Activated T-cell treated with anti-CD3 and anti-CD28 coated beads for 1 hour (primary cell): ENCODE data around the gene CSRNP3.
"Not testable (repeated sequence)": the region's sequence is repeated elsewhere in the genome, so short reads cannot be mapped to it uniquely, and the experiment has no call there.

Source experiments
- DNase-seq: peaks from one replicate; pipeline ENCODE4 v3.0.0-alpha.2; 2020; ENCODE audit warnings: low read depth

Gene CSRNP3

GRCh38 chr2:165547900-165548299 lies 78.4 kb downstream of the CSRNP3 start:
- DNase-seq: no peak

DNA sequence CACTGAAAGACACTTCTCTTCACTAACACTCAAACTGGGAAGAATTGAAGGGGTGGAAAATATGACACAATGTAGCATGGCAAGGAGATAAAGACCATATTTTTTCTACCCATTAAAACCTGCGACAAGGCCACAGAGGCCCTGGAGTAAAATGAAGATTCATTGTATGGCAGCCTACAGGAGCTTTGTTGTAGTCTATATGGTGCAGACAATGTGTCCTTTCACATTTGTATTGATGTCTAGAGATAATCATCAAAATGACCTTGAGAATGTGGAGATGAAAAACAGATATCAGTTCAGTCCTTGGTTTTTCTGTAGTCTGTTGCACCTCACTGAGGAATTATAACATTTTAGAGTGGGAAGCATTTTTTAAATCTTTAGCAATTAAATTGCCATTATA lies 80.1 kb downstream of the CSRNP3 start:
- DNase-seq: no peak

GRCh38 chr2:165558832-165559231 lies 89.3 kb downstream of the CSRNP3 start:
- DNase-seq: no peak

DNA sequence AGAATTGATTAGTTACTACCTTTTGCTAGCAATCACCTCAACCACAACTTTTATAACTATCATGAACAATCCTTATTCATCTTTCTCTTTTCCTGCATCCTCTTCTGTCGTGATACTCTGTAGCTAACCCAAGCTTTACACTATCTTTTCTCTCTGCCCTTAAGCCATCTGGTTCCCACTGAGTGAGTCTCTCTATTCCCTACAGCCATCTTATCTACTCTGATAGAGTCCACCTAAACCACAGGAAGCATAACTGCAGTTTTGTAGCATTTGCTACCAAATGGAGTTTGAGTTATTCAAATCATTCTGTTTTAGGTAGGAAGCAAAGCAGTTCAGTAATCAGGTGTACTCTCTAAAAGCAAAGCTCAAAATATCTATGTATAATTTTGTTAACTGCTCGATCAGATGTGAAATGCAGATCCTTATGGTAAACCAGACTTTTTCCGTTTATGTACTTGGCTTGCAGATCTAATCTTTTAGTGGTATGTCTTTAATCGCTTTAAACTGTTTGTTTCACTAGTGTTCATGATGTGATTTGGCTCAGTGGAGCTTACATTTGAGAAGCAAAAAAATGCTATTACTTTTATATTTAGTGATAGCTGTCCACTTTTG lies 91.0 kb downstream of the CSRNP3 start:
- no peak for DNase-seq

DNA sequence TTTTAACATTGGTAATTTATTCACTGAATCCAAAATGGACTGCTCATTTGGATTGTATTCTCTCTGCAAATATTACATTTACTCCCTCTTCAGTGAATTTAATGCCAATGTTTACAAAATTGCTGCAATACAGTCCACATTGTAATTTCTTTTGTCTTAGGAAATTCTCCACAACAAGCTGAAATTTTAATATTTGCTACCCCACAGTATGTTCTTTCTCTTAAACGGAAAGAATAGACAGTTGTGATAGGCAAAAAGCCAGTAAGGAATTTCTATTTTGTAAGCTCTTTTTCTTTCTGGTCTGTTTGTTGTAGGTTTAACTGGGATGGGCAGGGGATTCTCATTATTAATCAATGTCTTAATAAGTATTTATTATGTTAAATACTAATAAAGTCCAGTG lies 92.0 kb downstream of the CSRNP3 start:
- no peak for DNase-seq

DNA sequence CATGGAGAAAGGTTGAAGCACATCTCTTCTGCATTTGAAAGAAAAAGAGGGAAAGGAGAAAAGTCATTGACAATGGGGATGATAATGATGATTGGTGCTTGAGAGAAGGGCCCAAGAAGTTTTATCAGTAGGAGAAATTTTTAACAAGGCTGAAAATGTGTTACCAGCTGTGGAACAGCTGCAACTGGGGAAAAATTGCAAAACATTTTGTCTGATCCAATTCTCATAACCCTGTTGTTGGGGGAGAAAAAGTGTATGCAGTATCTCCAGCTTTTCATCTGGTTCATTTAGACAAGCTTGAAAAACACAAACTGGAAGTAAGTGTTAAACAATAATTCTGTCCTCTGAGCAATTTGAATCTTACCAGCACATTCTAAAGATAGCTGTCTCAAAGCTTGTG lies 92.7 kb downstream of the CSRNP3 start:
- DNase-seq: no peak

DNA sequence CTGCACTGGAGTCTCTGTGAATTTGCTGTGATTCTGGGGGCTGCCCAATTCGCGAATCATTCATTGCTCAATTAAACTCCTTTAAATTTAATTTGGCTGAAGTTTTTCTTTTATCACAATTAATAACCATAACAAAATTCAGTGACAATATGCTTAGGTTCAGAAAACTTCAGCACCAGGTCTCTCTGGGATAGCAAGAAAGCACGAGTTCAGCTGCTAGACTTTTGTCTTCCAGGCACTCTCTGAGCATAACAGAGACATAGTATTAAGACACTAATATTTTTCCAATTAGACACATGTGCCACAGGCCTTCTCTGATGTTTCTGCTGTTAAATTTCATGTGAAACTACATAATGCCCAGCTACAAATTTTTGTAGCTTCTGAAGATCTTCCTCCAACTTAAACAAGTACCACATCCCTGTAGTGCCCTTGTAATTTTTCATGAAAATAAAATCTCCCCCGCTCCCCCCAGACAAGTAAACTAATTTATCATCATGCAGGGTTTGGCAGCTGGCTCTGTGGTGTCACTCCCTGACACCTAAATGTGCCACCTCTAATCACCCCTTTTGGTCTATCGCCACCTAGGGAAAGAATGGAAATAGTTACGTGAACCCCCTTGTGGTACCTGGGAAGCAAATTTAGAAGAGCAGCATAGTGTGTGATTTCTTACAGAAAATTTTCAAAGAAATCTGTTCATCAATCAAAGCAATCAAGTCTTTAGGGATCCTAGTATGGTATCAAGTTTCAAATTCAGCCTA lies 94.1 kb downstream of the CSRNP3 start:
- DNase-seq: no peak

DNA sequence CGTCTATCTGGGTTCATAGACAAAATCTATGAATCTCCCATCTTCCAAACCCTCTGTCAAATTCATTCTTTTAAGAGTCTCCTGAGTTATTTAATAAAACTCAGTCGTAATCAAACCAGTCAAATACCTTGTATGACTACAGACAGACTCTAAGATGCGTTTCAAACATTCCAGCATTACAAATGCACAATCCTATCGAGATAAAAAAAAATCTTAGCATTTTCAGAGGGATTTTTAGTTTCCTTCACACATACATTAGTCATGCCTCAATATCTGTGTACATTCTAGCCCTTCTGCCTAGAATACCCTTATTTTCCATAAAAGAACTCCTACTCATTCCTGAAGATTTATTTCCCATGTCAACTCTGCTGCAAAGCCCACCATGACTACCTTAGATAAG lies 96.5 kb downstream of the CSRNP3 start:
- no peak for DNase-seq

- no peak for DNase-seq
These were observed 97.8 kb downstream of the CSRNP3 start for GRCh38 chr2:165567273-165567672.

- no peak for DNase-seq
These were observed 98.9 kb downstream of the CSRNP3 start for GRCh38 chr2:165568361-165568760.

DNA sequence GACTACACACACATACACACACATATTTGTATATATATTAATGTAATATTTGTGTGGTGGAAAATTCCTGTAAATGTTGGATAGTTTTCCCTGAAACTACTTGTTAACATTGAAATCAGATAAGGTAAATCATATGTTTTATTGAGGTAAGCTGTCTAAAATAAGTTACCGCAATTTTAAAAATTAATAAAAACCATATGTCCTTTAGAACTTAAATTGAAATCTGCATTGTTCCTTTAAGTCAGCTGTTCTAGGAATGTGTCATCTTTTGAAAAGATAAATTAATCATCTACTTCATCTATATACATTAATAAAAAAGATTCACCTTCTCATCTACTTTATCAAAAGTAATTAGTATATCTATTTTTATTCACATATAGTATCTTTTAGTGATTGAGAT lies 102.0 kb downstream of the CSRNP3 start:
- DNase-seq: no peak

- DNase-seq: no peak
These were observed 102.7 kb downstream of the CSRNP3 start for GRCh38 chr2:165572151-165572550.

GRCh38 chr2:165573534-165574461 lies 104.3 kb downstream of the CSRNP3 start:
- DNase-seq: no peak

DNA sequence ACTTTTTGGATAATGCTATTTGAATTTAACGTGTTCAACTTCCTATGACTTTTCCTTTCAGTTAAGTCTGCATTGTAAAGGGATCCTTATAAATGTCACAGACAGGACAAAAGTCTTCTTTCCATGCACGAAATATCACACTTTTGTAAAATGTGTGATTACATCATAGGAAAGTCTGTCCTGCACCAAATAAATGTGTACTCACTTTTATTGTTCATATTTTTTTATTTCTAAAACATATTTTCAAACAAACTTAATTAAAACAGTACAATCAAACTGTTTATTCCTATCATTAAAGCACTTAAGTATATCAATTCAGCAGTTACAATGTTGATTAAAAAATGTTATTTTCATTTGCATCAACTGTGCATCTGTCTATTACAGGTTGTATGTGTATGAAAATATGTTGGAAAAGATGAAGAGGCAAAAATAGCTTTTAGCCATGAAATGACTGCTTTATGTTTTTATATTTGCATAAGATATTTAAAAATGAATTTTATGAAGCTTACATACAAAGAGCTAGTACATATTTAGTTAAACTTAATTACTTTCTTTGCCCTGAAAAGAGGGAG lies 105.6 kb downstream of the CSRNP3 start:
- no peak for DNase-seq

DNA sequence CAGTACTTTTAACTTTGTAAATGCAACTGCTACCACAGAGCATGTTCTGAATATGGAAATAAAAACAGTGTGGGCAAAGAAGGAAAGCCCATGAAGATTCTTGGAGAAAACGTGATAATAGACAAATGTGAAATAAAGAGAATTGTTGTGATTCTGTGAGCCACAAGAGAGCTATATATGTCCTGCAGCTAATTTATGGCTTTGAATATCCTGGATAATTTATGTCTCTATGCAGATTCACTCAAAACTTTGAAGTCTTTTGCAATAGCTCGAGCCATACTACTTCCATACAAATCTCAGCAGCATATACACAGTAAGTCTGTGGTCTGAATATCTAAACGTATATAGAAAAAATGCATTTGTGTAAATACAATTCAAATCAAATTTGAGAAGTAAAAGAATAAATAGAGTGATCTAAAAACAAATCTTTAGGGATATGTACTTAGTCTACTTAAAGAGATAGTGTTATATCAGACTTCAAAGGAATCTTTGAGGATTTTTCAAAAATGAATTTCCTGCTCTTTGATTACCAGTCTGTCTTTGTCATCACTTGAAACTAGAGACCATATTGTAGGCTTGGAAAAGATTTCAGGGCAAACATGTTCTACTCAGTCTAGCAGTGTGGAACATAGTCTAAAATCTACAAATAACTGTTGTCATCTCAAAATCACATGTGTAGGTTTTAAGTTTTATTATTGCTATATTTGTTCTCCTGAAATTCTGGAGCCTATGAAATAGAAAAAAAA lies 107.1 kb downstream of the CSRNP3 start:
- no peak for DNase-seq

DNA sequence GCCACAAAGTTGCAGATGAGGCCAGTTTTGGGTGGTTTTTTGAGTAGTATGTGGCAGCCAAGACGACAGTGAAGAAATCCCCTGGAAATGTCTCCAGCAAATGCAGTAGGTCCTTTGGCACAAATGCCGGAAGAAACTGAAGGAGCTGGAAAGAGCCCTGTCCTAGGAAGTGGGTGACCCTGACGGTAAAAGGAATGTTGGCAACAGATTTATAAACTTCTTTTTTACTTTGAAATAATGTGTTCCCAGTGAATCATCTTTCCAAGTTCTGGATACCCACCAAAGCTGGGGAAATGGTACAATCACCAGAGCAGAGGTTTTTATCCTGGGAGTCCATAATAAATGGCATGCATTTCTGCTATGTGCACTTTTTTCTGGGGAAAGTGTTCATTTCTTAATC lies 112.9 kb downstream of the CSRNP3 start:
- DNase-seq: no peak

- no peak for DNase-seq
These were observed 113.5 kb downstream of the CSRNP3 start for GRCh38 chr2:165582863-165583506.

DNA sequence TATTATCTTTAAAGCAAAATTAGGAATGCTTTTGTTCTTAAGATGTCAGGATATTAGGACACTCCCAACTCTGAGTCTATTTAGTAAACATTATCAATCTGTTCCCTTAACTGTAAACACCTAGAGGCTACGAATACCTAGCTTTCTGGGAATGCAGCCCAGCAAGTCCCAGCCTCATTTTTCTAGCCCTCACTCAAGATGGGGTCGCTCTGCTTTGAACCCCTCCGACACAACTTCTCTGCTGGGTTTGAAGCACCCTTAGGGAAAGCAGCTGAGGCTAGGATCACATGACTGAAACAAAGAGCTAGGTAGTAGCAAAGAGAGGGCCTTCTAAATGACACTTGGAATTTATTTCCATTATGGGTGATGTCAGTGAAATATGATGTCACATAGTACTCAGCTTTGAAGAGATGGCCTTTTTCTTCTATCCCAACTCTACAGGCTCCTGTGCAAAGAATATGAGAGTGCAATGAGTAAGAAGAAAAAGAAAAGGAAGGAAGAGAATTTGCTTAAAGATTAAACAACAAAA lies 114.7 kb downstream of the CSRNP3 start:
- no peak for DNase-seq

- no peak for DNase-seq
These were observed 116.5 kb downstream of the CSRNP3 start for GRCh38 chr2:165586019-165586418.

DNA sequence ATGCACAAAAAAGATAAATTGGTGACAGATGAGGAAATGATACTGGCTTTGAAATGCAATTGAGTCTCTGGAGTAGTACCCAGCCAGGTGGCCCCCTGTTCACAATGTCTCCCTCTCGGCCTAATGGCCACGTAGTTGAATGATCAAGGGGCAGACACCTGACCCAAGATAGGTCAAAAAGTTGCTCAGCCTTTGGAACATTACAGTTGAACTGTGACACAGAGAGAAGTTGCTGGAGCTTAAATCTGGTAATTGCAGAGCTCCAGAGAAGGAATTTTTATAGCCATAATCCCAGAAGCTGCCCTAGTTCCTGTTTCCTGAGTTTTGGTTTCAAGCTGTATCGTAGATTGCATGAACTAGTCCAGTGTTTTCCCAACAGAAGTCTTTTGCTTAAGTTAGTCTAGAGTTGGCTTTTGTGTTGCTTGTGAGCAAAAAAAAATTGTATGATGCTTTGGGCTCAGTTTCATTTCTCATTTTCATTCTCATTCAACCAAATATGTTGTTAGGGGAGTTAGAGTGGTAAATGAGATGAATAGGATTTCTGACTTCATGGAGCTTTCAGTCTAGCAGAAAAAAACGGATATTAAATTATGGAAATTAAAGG lies 117.9 kb downstream of the CSRNP3 start:
- DNase-seq: no peak

GRCh38 chr2:165590999-165591398 lies 121.5 kb downstream of the CSRNP3 start:
- DNase-seq: not testable (repeated sequence)
